Measurements from ENCODE around the gene ZBTB7C.

GRCh38 chr18:48040457-48041110, 368.6 kb downstream of the ZBTB7C start:
- TF ChIP-seq CTCF (IDR thresholded peaks at IDR 0.05 in 2 of 3, conservative IDR thresholded peaks at IDR 0.05 in 1 of 3; ENCODE audit: insufficient read depth in 2 of 3, low read depth in 1 of 3, low read length in 3 of 3) (no peak), ZBTB1 (CRISPR knock-in tag; IDR thresholded peaks at IDR 0.05; ENCODE audit: borderline replicate concordance, low read depth) (no peak), FOXA1 (IDR thresholded peaks at IDR 0.05; ENCODE audit: borderline replicate concordance) (no peak), TSHZ1 (CRISPR knock-in tag; IDR thresholded peaks at IDR 0.05) (no peak), NFRKB (IDR thresholded peaks at IDR 0.05; ENCODE audit: low read depth) (no peak), MAZ (CRISPR knock-in tag; conservative IDR thresholded peaks at IDR 0.05 in 1 of 2, IDR thresholded peaks at IDR 0.05 in 1 of 2) (no peak), FOXJ3 (CRISPR knock-in tag; IDR thresholded peaks at IDR 0.05) (no peak), EP300 (IDR thresholded peaks at IDR 0.05; ENCODE audit: low read length) (no peak), THRB (CRISPR knock-in tag; conservative IDR thresholded peaks at IDR 0.05) (no peak), MLLT1 (IDR thresholded peaks at IDR 0.05) (no peak), PHB (CRISPR knock-in tag; IDR thresholded peaks at IDR 0.05) (no peak)

Measured in K562 (cell line).